Right ventricle myocardium superior (tissue), 1 donor: ENCODE results near the gene TCF12. TPM values are rescaled to one million over a fixed set of nuclear protein-coding genes. Genes with fewer than 3 reads are reported as not detected.
A peak's percentile ranks its signal among the peaks of the same experiment; 100 is the strongest.

Experiments
- ATAC-seq: fragments of 200-7000 bp; cut with Tn5 transposase; one replicate; pipeline ENCODE4 v1.9.1; 2020; ENCODE audit warnings: mild to moderate bottlenecking; ENCODE audit not compliant: poor library complexity
- DNase-seq: peaks from one replicate; pipeline ENCODE4 v3.0.0-alpha.2; 2020
- intact Hi-C: fragments of 100-400 bp; cut with DNase I; formaldehyde crosslinking; loops from one replicate; pipeline ENCODE4 v1.11.2; 2022
- total RNA-seq: library from RNA; stranded (reverse); fragmentation: NEBNext Ultra II Directional; extraction: Animal tissue kit (Norgen Biotek cat#: 25700); gene quantifications from one replicate; pipeline ENCODE4 v1.2.1, GENCODE V29; 2021
- donor health status: DM: no; HTN: yes; CAD: no; lungs with severe emphysema.

The TCF12 gene
- total RNA-seq, 1 donor from 2014 or later: 32.9 TPM

DNA sequence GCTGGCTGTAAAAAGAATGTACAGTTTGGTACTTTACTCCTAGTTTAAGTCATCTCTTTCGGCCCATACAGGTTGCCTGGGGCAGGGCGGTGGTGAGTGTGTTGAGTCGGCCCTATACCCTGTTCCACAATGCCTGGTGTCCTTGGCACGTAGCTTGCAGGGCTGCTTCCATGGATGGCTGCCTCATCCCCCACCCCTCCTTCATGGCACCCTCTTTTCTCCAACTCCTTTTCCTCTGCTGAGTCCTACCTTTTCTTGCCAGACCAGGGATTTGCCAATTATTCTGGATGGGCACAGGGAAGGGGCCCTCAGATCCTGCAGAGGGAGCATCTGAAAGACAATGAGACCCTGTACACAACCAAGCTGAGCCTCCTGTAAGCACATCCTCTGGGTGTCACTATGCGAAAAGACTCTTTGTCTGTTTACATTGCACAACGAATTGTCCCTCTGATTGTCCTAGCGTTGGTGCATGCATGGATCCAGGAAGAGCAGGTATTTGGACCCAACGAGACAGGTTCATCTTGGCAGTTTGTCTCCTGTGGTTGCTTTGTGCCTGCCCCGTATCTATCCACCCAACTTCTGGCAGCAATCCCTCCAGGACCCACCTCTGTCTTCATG is 384.3 kb downstream of the TCF12 start:
- intact Hi-C loops: loop anchor here (10.0 kb wide), 1 partner anchor 808 kb away; no protein-coding TSS in a partner anchor
- DNase-seq (no peak), ATAC-seq (no peak)

DNA sequence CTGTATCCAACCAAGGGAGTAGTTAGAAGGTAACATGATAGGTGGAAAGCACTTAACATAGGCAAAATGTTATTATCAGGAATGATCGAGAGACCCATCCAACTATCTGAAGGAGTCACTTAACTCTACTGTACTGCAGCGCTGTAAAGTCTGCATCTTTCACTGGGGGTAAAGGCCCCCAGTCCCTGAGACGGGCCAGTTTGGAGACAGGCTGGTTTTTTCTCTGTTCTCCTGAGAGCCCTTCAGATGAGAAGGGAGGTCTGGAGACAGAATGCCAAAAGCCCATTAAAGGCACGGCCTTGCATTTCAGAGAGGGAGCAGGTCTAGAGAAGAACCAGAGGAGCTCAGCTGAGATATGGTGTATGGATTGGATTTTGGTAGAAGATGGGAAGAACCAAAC is 386.6 kb downstream of the TCF12 start:
- intact Hi-C loops: loop anchor here (5.0 to 10.0 kb wide), 3 partner anchors 158 to 810 kb away; no protein-coding TSS in a partner anchor
- ATAC-seq (no peak), DNase-seq (no peak)

DNA sequence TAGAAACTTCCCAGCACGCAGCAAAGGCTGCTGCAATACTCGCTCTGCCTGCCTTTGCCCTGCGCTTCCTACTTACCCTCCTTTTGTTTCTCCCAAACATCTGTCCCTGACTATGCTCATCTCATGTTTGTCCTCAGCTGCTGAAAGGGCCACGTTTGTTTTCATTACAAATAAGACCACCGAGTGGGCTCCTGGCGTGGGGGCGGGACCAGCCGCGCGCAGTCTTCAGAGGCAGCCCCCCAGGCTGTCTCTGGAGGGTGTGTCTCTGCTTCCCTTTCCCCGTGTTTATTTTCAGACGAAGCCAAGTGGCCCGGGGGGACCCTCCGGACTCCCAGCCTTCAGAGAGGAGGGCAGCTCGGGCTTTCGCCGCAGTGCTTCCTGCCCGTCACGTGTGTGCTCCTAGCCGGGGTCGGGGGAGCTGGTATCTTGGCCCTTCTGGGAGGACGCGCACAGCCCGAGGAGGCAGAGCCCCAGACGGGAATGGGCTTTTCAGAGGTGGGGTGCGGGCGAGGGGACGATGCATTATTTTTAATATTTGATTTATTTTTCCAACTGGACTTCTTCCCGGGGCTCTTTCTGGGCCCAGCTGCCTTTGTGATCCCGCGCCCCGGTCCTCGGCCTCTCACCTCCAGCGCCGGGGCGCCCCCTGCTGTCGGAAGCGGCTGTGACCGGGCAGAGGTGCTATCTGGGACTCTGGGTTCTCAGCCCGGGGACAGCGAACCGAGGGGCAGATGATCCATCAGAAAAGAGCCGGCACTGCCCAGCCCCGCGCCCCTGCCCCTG is 387.9 kb downstream of the TCF12 start:
- intact Hi-C loops: loop anchor here (5.0 to 10.0 kb wide), 3 partner anchors 159 to 812 kb away; no protein-coding TSS in a partner anchor
- ATAC-seq (peak; percentile 95), DNase-seq (peak; percentile 95)

DNA sequence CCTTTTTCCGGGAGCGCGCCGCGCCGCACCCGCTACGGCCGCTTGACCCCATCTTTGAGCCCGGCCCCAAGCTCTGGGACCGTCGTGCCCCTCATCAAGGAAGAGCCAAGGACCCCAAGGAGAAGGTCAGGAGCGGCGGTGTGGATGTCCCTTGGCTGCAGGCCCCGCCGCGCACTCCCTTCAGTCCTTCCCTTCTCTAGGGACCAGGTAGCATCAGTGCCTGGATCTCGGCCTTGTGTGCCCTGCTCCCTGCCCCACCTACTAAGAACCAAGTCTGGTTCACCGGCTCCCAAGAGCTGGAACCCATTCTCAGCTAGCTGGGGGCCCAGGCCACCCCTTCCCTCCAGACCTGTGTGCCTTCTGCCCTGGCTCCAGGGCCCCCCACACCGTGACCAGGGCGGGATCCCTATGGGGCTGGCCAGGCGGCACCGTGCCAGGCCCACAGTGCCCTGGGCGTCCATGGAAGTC is 388.5 kb downstream of the TCF12 start:
- no peak for DNase-seq
- ATAC-seq: peak; percentile 8
- intact Hi-C loops: loop anchor here (5.0 to 10.0 kb wide), 3 partner anchors 160 to 812 kb away; no protein-coding TSS in a partner anchor

DNA sequence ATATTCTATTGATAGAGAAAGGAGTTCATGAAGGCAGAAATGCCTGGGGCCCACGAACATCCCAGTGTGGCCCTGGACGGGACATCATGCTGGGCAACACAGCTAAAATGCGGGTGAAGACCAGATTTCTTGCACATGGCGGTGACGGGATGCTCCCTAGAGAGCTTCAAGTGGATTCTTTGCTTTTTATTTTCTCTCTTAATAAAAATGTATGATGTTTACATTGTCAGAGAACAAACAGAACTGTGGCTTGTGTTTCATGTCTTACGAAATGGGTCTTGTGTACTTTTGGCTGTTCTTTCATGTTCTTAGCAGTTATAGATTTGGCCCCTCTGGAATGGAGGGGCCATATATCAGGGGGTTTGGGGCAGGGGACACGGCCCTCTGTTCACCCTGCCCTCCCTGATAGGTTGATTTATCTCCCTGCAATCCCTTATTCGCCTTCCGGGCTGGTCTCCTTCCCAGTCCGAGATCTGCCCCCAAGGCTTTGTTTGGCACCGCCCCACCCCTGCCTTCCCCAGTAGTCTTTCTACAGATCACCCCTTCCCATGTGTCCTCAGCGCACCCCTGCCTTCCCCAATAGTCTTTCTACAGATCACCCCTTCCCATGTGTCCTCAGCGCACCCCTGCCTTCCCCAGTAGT is 389.2 kb downstream of the TCF12 start:
- DNase-seq (no peak), ATAC-seq (no peak)
- intact Hi-C loops: loop anchor here (5.0 to 10.0 kb wide), 3 partner anchors 160 to 813 kb away; no protein-coding TSS in a partner anchor

DNA sequence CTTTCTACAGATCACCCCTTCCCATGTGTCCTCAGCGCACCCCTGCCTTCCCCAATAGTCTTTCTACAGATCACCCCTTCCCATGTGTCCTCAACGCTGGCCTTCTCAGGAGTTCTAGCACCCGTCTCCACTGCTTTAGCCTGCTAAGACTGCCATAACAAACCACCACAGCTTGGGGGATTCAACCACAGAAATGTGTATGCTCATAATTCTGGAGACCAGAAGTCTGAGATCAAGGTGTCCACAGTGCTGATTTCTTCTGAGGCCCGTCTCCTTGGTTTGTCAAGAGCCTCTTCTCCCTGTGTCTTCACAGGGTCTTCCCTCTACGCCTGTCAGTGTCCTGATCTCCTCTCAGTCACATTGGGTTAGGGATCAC is 389.7 kb downstream of the TCF12 start:
- intact Hi-C loops: loop anchor here (5.0 to 10.0 kb wide), 3 partner anchors 161 to 813 kb away; no protein-coding TSS in a partner anchor
- ATAC-seq (no peak), DNase-seq (no peak)

DNA sequence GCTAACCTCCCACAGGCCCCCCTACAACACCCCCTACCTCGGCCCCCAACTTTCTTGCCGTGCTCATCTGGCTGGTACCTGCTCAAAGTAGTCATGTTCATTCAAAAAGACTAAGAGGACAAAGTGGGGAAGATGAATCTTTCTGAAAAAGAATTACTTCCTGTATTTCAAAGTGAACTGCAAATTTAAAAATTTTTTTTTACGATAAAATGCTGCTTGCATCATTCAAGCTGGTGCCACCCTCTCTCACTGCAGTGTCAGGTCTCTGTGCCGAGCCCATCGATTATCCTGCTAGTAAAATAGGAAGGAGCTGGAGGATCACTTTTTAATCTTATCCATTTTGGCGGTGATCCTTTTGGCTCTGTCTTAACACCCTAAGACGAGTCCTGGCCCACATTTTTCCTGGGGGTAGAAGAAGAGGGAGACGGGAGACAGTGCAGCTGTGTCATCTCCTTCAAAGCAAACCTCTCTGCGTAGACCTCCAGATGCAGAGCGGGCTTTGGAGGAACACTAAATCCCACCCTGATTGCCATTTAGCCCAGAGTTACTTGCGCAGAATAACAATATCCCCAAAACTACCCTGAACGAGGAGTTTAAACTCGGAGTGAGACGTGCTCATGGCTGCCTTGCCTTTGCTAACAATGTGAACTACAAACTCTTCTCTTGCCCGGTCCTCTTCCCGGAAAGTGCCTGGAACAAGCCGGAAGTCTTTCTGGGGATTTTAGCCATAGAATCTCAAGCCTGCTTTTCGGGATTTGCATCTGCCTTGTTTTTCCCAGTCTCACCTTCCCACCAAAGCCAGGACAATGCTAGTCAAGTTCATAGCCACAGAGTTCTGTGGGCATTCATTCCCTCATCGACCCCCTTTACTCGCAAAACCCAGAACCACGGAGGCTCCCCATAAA is 391.7 kb downstream of the TCF12 start:
- intact Hi-C loops: loop anchor here (5.0 to 10.0 kb wide), 3 partner anchors 163 to 815 kb away; no protein-coding TSS in a partner anchor
- no peak for DNase-seq

DNA sequence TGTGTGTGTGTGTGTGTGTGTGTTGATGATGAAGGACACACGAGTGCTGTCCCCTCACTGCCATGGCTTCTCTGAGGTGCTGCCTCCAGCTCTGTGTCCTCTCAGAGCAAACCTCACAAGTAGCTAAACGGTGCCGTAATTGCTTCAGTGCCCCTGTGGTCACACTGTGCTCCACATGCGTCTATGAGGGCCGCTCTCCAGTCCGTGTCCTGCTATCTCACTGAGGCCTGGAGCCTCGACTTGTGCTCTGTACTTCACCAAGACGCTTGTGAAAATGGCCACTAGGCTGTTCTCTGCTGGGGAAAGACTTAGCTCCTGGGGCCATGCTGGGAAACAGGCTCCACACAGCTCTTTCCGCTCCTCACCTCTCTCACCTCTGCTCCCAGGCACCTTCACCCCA is 392.4 kb downstream of the TCF12 start:
- DNase-seq (no peak), ATAC-seq (no peak)
- intact Hi-C loops: no loop called here

More for the DNA sequence above, 391.7 kb downstream of the TCF12 start:
- ATAC-seq: no peak

DNA sequence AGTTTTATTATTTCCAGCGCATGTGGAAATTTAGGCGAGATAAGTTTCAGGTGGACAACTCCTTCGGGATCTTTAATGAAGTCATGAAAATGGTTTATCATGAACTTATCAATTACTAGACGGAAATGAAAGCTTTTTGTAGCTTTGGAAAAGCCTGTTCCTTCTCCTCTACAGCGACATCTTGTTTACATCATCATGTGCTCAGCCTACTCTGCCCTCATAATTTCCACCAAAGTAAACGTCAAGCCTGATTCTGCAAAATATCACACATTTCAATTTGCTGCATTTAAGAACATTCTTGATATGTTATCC is 393.5 kb downstream of the TCF12 start:
- intact Hi-C loops: no loop called here
- DNase-seq: no peak
- ATAC-seq: no peak

DNA sequence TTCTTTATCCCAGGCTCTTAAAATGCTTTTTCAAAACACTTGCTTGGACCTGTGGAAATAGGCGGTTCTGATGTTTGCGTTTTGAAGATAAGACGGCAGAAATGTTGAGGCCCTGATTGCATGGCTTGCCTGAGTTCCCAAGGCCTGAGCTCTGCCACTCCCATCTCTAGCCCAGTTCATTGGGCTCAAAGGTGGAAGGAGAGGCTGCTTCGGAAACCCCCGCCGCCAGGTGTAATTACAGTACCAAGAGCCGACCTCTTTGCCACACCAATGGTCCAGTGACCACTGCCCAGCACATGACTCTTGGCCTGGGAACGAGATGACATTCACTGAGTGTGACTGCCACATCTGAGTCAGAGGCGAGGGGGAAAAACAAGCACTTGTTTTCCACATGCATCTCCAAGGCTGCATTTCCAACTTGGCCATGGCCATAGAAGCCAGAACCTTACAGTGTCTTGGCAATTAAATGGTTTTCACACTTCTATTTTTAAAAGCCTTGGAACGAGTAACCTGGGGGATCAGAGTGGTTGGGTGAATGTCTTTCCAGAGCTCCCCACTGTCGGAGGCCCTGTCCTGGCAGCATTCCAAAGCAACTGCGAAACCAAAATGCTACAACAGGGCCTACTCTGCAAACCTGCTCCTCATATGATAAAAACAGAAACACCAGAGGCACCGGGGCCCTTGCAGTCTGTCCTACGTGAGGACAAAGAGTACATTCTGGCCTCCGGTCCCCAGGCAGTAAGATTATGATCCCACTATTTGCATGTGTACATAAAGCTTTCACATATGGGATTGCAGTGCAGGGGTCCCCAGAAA is 394.1 kb downstream of the TCF12 start:
- ATAC-seq (peak; percentile 63), DNase-seq (no peak)
- intact Hi-C loops: no loop called here

DNA sequence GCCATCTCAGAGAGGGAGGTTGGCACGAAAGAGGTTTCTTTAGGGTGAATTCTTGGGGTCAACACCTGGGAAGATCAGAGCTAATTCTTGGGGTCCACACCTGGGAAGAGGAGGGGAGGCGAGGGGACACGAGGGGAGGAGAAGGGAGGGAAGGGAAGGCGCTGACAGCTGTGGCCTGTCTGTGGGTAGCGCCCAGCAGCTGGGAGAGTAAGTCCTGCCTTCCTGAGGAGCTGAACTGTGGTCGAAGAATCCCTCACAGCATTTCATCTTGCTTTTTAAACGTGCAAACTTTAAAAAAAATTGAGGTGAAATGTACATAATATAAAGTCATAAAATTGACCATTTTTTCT is 394.7 kb downstream of the TCF12 start:
- intact Hi-C loops: no loop called here
- ATAC-seq (no peak), DNase-seq (no peak)

DNA sequence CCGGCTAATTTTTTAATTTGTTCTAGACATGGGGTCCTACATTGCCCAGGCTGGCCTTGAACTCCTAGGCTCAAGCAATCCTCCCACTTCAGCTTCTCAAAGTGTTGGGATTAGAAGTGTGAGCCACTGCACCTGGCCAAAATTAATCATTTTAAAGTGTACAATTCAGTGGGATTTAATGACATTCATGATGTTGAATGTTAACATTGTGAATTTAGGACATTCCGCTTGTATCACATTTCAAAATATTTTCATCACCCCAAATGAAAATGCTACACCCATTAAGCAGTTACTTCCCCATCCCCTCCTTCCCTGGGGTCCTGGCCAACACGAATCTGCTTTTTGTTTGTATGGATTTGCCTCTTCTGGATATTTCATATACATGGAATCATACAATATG is 395.8 kb downstream of the TCF12 start:
- DNase-seq (no peak), ATAC-seq (no peak)
- intact Hi-C loops: no loop called here

DNA sequence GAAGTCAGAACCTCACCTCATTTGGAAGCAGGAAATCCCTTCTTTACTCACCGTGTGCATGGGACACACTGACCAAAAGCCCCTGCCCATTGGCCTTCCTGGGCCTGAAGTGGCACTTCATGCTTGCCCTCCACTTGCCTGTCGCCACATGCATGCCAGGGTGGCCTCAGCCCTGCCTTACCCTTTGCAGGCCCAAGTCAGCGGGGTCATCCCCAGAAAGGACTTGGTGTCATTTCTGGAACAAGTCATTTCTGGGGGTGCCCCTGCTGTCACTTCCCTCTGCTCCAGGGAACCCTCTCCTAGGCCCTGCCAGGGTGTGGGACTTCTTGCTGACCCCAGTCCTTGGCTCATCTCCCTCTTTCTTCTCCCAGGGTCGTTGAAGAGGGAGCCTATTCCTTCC is 398.0 kb downstream of the TCF12 start:
- intact Hi-C loops: no loop called here
- DNase-seq (no peak), ATAC-seq (no peak)

DNA sequence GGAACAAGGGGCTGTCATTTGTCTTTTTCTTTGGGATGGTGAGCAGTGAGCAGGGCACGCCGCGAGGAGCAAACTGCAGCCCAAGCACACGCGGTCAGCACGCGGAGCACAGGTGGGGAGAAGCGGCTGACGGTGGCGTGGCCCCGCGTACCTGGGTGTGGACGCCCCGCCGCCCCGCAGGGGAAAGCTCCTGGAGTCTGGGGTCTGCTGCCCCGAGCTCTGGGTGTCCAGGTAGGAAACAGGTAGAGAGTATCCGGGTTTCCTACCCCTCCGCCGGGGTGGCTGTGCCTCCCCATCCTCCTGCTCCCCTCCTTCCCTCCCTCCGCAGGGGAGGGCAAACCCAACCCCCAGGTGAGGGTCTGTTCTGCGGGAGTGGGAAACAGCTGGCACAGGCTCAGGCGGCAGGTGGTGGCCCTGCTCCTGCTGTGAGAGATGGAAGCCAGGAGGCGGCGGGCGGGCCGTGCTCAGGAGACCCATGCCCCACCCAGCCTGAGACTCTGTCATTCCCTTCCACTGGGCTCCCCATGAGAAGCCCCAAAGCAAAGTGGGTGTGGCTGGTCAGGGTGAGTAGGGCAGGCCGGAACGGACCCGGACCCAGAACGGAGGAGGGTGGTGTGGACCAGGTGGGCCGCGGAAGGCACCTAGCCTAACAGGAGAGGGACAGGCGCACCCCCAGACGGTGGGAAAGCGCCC is 400.9 kb downstream of the TCF12 start:
- no peak for DNase-seq
- no peak for ATAC-seq

DNA sequence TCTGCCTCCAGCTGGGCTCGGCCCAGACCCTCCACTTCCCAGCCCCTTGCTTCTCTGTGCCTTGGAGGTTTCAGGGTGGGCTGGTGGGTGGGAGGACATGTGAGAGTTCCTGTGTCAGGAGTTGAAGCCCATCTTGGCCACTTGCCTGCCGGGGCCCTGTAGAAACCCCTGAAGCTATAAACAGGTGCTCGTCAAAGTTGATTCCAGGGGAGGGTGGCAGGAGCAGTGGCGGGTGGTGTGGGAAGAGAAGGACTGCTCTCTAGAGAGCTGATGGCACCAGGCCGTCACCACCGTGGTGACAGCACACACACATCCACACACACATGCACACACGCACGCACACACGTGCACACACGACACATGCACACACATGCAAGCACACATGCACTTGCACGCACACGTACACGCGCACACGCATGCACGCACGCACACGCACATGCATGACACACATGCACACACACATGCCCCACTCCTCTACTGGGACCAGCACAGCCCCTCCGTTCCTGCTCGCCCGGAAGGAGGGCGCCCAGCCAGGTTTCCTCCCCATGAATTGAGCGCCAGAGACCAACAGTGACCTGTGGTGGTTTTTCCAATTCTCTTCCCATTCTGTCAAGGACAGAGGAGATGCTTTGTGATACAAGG is 401.6 kb downstream of the TCF12 start:
- DNase-seq (no peak), ATAC-seq (peak; percentile 4)
- intact Hi-C loops: no loop called here

More for the DNA sequence above, 400.9 kb downstream of the TCF12 start:
- intact Hi-C loops: no loop called here

DNA sequence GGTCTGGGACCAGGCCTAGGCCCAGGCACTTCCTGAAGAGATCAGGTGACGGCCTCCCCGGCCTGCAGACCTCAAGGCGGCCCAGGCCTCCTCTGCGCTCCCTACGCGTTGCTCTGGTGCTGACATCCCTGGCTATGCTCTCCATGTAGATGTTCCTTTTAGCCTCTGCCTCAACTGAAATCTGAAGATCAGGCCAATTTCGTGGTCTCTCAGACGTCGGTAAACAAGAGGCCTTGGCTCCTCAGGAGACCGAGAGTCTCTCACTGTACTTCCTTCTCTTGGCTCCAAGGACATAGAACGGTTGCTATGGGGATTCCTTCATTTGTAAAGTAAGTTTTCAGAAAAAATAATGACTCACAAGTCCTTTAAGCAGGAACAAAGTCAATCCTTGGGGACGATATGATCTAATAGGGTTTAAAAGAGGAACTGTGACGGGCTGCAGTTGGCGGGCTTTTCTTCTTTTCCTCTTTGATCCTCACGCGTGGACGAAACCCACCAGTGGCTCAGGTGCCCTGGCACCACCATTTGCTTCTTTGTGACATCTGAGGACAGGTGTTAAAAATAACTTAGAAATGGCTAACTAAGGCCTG is 402.3 kb downstream of the TCF12 start:
- peak; percentile 68 for DNase-seq

More for the DNA sequence above, 402.3 kb downstream of the TCF12 start:
- intact Hi-C loops: no loop called here
- peak; percentile 77 for ATAC-seq
